ENCODE data around the gene MOAP1.
"Not testable (repeated sequence)": the region's sequence is repeated elsewhere in the genome, so short reads cannot be mapped to it uniquely, and the experiment has no call there.

Gene MOAP1, protein sequence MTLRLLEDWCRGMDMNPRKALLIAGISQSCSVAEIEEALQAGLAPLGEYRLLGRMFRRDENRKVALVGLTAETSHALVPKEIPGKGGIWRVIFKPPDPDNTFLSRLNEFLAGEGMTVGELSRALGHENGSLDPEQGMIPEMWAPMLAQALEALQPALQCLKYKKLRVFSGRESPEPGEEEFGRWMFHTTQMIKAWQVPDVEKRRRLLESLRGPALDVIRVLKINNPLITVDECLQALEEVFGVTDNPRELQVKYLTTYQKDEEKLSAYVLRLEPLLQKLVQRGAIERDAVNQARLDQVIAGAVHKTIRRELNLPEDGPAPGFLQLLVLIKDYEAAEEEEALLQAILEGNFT

DNA sequence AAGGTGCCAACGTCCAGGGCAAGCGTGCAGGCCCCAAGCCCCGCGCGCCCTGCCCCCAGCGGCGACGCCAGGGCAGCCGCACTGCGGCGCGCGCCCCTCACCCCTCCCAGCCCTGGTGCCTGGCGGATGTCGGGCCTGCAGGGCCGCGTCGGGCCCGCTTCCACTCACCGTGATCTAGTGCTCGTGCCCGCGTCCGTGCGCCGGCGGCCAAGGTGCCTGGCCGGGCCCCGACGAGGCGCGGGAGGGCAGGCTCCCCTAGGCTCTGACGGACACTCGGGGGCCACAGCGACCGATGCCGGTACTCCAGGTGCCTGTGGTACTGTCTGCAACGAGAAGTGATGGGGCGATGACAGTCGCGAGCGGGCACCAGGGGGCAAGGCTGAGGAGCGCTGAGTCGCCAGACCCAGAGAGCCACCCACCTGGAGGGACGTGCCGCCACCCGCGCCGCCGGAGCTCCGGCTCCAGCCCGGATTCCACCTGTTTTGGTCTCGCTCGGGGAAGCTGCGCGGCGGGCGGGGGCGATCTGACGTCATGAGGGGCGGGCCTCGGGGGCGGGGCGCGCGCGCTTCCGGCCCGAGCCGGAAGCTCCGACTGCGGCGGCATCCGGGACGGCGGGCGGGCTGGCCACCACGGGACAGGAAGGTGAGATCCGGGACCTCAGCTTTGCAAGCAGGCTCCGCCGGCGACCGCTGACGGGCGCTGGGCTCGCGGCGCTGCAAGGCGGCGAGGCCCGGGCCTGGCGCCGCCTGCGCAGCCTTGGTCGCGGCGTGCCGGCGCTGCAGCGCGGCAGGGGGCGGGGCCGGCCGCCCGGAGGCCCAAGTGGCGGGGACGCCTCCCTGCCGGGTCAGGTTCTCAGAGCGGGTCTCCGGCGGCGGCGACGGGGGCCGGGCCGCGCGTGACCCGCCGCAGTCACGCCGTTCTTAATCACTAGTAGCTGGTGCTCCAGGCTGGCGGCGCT is at the start of gene MOAP1, which contains the start of gene LYSET:
Gene MOAP1 (minus strand): TSS at position 507 of the 958 bp plus-strand sequence. CDS start 655 bp downstream, outside the sequence.
Gene LYSET (plus strand): TSS at position 927 of the 958 bp plus-strand sequence. CDS start 89 bp downstream, outside the sequence.
- DNase-seq (ENCODE audit: low read depth in 2 of 2): peak; percentile 79 to 82

DNA sequence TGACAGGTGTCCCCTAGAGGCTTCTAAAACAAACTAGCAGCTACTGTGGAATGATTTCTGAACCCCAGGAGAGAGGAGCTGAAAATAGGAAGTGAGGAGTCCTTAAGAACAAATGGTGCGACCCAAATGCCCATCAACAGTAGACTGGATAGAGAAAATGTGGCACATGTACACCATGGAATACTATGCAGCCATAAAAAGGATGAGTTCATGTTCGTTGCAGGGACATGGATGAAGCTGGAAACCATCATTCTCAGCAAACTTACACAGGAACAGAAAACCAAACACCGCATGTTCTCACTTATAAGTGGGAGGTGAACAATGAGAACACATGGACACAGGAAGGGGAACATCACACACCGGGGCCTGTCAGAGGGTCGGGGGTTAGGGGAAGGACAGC is 48.4 kb upstream of the MOAP1 start:
- DNase-seq (ENCODE audit: low read depth in 2 of 2): not testable (repeated sequence)

DNA sequence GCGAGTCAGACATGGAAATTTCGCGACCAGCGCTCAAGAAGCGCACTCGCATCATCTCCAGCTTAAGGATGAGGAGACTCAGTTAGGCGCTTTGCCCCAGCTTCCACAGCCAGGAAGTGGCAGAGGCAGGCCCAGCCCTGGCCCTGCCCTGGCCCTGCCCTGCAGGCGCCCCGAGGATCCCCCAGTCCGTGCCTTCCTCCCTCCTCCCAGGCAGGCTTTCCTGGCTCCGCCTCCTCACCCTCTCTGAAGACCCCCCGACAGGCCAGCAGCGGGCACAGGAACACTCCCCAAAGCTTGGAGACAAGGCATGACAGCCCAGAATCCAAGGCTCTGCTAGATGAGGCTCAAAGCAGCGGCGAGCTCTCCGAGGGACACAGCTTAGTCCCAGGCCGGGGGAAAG is 47.5 kb upstream of the MOAP1 start:
- DNase-seq (ENCODE audit: low read depth in 2 of 2): no peak

DNA sequence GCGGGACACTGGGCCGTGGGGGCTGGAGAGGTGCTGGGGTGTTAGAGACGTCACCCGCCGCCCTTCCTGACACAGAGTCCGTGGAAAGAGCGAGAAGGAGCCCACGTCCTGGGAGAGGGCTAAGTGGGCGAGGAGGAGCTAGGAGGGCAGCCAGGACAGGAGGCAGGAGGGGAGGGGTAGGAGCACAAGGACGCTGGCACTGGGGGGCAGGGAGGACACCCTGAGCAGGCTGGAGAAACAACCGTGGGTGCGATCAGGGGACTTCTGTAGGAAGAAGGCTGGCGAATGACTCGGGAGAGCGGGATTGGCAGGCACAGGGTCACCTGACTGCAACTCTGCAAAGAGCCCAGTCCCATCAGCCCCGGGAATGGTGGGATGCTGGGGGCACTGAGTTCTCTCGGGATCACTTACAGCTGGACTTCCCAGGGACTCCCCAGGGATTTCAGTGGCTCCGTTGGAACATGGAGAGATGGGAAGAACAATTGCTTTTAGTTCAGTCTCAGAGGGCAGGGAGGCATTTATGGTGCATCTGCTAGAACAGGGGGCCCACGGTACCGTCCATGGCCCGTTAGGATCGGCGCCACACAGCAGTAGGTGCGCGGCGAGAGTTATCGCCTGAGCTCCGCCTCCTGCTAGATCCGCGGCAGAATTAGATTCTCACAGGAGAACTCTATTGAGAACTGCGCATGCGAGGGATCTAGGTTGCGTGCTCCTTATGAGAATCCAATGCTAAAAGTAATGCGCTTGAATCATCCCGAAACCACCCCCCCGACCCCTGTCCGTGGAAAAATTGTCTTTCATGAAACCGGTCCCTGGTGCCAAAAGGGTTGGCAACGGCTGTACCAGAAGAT is 46.7 kb upstream of the MOAP1 start:
- DNase-seq (ENCODE audit: low read depth in 2 of 2): no peak

DNA sequence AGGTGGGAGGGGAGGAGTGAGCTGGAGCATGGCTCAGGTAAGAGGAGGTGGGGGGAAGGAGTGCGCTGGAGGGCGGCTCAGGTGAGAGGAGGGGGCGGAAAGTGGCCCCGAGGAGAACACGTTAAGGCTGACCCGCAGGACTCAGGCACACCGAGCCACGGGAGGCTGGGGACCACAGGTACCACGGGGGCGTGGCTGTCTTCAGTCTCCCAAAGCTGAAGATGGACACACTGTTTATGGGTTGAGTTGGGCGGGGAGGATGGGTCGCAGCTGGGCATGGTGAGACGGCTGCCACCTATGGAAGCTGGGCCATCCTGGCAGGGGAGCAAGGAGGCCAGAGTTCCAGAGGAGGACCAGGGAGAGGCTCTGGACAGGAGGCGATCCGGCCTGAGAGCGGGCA is 45.8 kb upstream of the MOAP1 start:
- DNase-seq (ENCODE audit: low read depth in 2 of 2): no peak

- no peak for DNase-seq (ENCODE audit: low read depth in 2 of 2)
Observed at GRCh38 chr14:93228550-93228949, 43.9 kb upstream of the MOAP1 start.

DNA sequence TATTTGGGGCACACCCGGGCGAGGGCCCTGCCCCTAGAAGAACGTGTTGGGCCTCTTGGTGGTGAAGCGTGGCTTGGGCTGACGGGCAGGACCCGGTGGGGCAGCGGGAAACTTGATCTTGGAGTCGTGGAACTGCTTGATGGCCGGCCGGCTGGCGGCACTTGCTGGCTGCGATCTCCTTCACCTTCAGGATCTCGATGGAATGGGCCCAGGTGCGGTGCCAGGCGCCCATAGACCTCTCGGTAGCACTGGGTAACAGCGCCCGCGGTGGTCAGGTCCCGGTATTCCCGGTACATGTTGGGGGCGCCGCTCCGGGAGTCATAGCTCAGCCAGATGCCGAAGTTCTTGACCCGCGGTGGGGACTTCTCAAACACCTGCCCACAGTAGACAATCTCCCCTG is 38.9 kb upstream of the MOAP1 start:
- DNase-seq (ENCODE audit: low read depth in 2 of 2): no peak

- no peak for DNase-seq (ENCODE audit: low read depth in 2 of 2)
Observed at GRCh38 chr14:93220509-93220908, 35.8 kb upstream of the MOAP1 start.

DNA sequence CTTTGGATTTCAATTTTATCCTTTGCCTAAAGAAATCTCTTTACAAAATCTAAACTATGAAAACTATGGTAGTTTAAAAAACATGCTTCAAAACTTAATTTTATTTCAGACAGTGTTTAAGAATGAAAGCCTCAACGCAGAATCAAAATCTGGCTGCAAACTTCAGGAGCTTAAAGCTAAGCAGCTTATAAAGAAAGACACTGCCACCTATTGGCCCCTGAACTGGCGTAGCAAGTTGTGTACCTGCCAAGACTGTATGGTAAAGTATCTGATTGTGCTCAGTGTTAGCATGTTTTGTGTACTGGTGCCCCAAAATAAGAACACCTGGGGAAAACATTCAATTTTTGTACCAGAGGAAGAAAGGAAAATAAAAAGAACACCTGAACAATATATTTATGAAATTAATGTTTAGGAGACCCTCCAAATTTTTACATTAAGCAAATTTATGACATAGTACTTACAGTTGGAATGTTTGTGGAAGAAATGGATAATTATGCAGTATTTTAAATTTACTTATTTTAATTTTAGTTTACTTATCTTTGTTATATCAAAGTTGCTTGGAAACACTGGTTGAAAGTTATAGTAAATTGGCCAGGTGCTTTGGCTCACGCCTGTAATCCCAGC is 34.5 kb upstream of the MOAP1 start:
- DNase-seq (ENCODE audit: low read depth in 2 of 2): no peak

DNA sequence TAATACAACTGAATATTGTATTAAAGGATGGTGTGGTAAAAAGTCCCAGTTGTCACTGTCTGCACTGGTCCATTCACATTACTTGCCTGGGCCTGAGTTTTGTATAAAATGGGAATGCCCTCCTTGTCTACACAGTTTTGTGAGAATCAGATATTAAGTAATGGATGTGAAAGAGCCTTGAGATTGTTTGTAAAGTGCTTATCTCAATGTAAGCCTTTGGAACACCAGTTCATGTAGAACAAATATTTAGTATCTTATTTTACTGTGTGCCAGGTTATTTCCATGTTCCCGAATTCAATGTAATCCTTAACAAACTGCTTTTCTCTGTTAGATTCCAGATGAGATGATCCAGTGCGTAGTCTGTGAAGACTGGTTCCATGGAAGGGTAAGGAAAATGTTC is 29.9 kb upstream of the MOAP1 start:
- DNase-seq (ENCODE audit: low read depth in 2 of 2): no peak

DNA sequence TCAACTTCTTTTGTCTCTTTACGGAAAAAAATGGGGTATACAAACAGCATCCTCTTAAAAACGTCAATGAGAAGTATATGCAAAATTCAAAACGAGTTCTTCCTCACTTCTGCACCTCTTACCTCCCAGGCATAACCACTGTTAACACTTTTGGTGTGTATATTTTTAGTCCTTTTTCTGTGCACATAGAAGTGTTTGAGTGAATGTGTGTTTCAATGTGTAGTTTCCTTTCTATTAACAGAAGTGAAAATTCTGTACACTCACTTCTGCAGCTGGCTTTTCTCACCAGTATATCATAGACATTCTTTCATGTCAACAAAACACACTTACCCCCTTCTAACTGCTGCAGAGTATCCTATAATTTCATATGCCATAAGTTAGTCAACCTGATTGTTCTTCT is 27.7 kb upstream of the MOAP1 start:
- DNase-seq (ENCODE audit: low read depth in 2 of 2): no peak

DNA sequence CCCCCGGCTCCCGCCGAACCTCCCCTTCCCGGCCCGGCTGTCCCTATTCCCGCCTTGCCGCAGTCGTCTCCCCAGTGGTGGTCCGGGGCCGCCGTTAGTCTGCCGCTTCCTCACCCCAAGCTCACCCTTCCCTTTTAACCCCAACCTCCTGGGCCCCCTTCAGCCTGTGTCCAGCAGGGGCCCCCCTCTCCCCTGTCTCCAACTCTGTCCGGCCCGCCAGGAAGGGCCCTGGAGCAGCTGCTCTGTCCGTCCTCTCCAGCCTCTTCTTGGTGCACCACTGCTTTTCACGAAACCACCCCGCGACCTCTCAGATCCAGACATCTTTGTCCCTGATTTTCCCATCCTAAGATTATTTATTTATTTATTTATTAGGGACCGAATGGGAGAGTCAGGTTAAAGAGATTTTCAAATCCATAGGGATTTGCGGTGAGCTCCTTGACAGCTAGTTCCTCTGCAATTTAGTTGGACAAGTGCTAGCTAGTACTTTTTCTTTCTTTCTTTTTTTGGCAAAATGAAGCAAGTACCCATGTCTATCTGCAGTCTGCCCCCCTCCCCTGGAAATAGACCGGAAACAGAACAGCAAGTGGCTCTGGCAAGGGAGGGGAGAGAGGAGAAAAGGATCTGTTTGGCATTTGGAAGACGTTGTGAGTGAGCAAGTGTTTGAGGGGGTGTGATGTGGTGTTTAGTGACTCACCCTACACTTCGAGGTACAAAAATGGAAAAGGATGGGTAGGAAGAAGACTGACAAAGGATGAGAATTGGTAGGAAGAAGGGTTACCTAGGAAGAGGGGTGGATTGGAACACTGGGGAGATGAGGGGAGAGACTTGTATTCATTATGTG is 23.0 kb upstream of the MOAP1 start:
- no peak for DNase-seq (ENCODE audit: low read depth in 2 of 2)

GRCh38 chr14:93206793-93207467 is 22.2 kb upstream of the MOAP1 start, which contains the start of the genes GON7 and UBR7:
TSS of gene GON7 (minus strand) at chr14:93207065. CDS start at chr14:93207037, 28 bp downstream.
TSS of gene UBR7 (plus strand) at chr14:93207256. CDS start at chr14:93207292, 36 bp downstream.
- peak; percentile 84 to 86 for DNase-seq (ENCODE audit: low read depth in 2 of 2)

GRCh38 chr14:93201155-93201704 is 16.5 kb upstream of the MOAP1 start:
- no peak for DNase-seq (ENCODE audit: low read depth in 2 of 2)

DNA sequence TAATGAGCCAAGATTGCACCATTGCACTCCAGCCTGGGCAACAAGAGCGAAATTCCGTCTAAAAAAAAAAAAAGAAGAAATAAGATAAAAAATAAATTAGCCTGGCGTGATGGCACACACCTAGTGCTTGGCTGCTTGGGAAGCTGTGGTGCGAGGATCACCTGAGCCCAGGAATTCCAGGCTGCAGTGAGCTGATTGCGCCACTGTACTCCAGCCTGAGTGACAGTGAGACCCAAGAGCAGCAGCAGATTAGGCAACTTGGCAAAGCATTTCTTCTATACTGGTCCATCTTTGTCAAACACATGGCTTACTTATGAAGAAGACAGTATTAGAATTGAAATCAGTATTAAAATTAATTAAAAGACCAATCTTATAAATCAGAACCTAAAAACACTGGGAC is 15.9 kb upstream of the MOAP1 start:
- no peak for DNase-seq (ENCODE audit: low read depth in 2 of 2)

DNA sequence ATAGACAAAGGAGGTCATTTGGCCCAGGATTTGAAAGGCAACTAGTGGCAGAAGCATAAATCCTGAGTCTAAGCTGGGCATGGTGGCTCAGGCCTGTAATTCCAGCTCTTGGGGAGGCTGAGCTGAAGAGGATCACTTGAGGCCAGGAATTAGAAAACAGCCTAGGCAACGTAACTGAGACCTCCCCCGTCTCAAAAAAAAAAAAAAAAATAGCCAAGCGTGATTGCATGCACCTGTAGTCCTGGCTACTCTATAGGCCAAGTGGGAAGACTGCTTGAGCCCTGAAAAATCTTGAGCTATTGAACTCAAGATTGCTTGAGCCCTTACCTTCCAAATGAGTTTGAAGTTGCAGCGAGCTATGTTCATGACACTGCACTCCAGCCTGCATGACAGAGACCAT is 14.3 kb upstream of the MOAP1 start:
- no peak for DNase-seq (ENCODE audit: low read depth in 2 of 2)

GRCh38 chr14:93195316-93195999 is 10.8 kb upstream of the MOAP1 start:
- no peak for DNase-seq (ENCODE audit: low read depth in 2 of 2)

DNA sequence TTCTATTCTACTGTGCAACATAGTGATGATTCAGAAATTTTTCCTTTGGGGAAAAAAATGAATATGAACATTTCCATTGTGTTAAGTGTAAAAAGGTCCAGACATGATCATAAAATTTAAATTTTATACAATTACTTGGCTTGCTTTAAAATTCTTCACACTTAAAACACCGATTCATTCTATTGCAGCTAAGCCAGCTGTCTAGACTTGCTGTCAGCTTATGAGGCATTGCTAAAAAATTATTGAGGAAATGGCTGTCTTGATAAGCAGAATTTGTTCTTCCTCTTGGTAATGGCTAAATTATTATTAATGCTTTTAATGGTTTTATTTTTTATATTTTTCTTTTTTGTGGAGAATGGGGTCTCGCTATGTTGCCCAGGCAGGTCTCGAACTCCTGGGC is 2.3 kb upstream of the MOAP1 start:
- DNase-seq (ENCODE audit: low read depth in 2 of 2): no peak

DNA sequence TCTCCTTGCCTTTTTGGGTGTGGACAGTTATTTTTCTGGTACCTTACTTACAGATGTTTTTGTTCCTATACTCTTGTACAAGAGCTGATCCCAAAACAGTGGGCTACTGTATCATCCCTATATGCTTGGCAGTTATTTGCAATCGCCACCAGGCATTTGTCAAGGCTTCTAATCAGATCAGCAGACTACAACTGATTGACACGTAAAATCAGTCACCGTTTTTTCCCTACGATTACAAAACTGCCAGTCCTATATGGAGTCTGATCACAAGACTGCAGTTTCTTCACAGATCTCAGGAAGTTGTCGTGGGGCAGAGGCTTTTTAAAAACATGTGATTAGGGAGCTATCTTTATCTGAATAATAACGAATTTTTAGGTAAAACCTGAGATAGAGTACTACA is 1.8 kb upstream of the MOAP1 start:
- no peak for DNase-seq (ENCODE audit: low read depth in 2 of 2)
